ENCODE results near the gene BAIAP2L1.

DNA sequence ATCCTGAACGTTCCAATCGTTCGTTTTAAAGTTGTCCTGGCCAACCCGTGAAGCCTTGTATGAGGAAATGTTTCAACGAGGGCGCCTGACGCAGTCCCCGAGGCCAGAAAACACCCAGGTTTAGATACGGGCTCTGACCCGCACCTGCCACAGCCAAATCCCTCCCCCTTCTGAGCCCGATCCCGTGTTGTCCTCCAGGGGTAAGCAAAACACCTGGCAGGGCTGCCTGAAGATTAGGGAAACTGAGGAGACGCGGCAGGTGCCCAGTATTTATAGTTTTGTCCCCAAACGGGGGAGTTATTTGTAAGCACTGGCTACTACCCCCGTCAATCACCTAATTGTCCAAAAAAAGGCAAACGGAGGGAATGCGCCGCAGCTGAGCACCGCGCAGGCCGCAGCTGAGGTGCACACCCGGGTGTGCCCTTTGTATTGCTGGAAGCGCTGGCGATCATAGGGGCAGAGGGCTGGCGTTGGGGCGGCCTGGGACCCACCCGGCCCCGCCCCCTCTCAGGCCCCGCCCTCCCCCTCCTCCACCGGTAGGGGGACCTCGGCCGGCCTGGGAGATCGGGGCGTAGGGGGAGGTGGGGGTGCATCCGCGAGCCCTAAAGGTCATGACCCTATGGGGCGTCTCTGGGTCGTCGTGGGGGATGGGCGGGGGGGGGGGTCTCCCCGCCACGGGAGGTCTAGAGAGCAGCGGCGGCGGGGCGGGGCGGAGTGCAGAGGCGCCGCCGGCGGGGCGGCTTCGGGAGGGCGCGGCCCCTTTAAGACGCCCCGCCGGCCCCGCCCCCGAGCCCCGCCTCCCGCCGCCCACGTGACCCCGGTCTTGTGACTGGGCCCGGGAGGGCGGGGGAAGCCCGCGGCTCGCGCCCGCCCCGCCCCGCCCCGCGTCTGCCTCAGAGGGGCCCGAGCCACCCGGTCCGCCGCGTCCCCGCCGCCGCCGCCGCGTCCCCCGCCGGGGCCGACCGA, 119.8 kb downstream of the BAIAP2L1 start, which contains the start of gene BRI3:
- peak; percentile 93 for TF ChIP-seq POLR2A (IDR thresholded peaks at IDR 0.05)
- TF ChIP-seq, protein P1, sequence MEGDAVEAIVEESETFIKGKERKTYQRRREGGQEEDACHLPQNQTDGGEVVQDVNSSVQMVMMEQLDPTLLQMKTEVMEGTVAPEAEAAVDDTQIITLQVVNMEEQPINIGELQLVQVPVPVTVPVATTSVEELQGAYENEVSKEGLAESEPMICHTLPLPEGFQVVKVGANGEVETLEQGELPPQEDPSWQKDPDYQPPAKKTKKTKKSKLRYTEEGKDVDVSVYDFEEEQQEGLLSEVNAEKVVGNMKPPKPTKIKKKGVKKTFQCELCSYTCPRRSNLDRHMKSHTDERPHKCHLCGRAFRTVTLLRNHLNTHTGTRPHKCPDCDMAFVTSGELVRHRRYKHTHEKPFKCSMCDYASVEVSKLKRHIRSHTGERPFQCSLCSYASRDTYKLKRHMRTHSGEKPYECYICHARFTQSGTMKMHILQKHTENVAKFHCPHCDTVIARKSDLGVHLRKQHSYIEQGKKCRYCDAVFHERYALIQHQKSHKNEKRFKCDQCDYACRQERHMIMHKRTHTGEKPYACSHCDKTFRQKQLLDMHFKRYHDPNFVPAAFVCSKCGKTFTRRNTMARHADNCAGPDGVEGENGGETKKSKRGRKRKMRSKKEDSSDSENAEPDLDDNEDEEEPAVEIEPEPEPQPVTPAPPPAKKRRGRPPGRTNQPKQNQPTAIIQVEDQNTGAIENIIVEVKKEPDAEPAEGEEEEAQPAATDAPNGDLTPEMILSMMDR (IDR thresholded peaks at IDR 0.05): peak in 1 of 4 donors; percentile 19

Measured in right lobe of liver (tissue), 4 donors.